ENCODE data around the gene DENND4A. TPM values are rescaled to one million over a fixed set of nuclear protein-coding genes. Genes with fewer than 3 reads are reported as not detected.

Gene DENND4A
- total RNA-seq, 2 experiments from 2014 or later = 47.3 to 52.0 TPM

Small RNA genes within 50 kb of the gene (microRNA-seq; reads per million reads assigned to microRNA genes)
- not detected for gene MIR4511

Other genes starting within 250 kb of the DENND4A start
- gene INTS14, start 181.2 kb downstream of the DENND4A start, total RNA-seq = 10 to 100 TPM; 44.2 to 51.7 TPM
- gene SLC24A1, start 170.4 kb downstream of the DENND4A start, total RNA-seq = 1 to 10 TPM; 4.2 to 4.3 TPM
- 100 to 1,000 TPM; 139 to 183 TPM for gene RAB11A, start 77.2 kb upstream of the DENND4A start, total RNA-seq

Data from activated CD8-positive, alpha-beta memory T cell treated with anti-CD3 and anti-CD28 coated beads, Interleukin-2, amount 10 ng/mL, durations not matched to agents 7 days and 5 days (primary cell).